PC-3 (cell line): ENCODE measurements around the gene SAP130.
"Not testable (repeated sequence)": the region's sequence is repeated elsewhere in the genome, so short reads cannot be mapped to it uniquely, and the experiment has no call there.

Experiments
- EZH2 ChIP-seq: fragments of 300-600 bp; sonication (generic); IDR thresholded peaks from one replicate; pipeline ENCODE4 v1.6.1; 2017; ENCODE audit warnings: antibody characterized with exemption, mild to moderate bottlenecking, low read length; ENCODE audit not compliant: unreplicated experiment
- EZH2phosphoT487 ChIP-seq: fragments of 300-600 bp; sonication (generic); IDR thresholded peaks from 2 replicates; pipeline ENCODE4 v1.6.1; 2018; ENCODE audit warnings: mild to moderate bottlenecking, antibody characterized with exemption, low read length, borderline replicate concordance
- TF ChIP-seq, protein P1 (sequence below): fragments of 300-600 bp; sonication (generic); conservative IDR thresholded peaks from 2 replicates; pipeline ENCODE4 v1.5.1; 2017; ENCODE audit warnings: antibody characterized with exemption, low read depth, mild to moderate bottlenecking, low read length

DNA sequence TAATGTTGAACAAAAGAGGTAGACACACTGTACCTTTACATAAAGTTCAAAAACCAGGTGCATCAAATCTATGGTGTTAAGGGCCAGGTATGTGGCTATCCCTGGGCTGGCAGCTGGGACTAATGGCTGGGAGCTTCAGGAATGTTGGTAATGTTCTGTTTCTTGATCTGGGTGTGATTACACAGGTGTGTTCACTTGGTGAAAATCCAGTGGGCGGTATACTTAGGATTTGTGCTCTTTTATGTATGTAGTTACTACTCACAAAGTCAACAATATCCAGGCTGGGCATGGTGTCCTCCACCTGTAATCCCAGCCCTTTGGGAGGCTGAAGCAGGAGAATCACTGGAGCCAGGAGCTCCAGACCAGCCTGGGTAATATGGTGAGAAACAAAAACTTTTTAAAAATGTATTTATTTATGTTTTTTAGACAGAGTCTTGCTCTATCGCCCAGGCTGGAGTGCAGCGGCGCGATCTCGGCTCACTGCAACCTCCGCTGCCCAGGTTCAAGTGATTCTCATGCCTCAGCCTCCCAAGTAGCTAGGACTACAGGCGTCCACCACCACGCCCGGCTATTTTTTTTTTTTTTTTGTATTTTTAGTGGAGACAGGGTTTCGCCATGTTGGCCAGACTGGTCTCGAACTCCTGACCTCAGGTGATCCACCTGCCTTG lies 120.0 kb downstream of the SAP130 start:
- TF ChIP-seq, protein P1, sequence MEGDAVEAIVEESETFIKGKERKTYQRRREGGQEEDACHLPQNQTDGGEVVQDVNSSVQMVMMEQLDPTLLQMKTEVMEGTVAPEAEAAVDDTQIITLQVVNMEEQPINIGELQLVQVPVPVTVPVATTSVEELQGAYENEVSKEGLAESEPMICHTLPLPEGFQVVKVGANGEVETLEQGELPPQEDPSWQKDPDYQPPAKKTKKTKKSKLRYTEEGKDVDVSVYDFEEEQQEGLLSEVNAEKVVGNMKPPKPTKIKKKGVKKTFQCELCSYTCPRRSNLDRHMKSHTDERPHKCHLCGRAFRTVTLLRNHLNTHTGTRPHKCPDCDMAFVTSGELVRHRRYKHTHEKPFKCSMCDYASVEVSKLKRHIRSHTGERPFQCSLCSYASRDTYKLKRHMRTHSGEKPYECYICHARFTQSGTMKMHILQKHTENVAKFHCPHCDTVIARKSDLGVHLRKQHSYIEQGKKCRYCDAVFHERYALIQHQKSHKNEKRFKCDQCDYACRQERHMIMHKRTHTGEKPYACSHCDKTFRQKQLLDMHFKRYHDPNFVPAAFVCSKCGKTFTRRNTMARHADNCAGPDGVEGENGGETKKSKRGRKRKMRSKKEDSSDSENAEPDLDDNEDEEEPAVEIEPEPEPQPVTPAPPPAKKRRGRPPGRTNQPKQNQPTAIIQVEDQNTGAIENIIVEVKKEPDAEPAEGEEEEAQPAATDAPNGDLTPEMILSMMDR, result not testable (repeated sequence)
- TF ChIP-seq EZH2, EZH2phosphoT487: not testable (repeated sequence)
